ENCODE results near the gene CRIP1. TPM values are rescaled to one million over a fixed set of nuclear protein-coding genes. Genes with fewer than 3 reads are reported as not detected.

CRIP1 gene
- total RNA-seq, 1 donor from 2014 or later = 112 TPM

Other genes with a start within 250 kb of the CRIP1 start
- gene BTBD6, start 238.4 kb upstream of the CRIP1 start, total RNA-seq = 34.7 TPM
- gene BRF1, start 185.9 kb upstream of the CRIP1 start, total RNA-seq = 48.4 TPM
- gene PACS2, start 172.1 kb upstream of the CRIP1 start, total RNA-seq = 152 TPM
- gene TEX22, start 88.3 kb upstream of the CRIP1 start, total RNA-seq = 6.0 TPM
- 95.2 TPM for gene MTA1, start 67.1 kb upstream of the CRIP1 start, total RNA-seq
- gene CRIP2, start 12.1 kb upstream of the CRIP1 start, total RNA-seq = 172 TPM
- 14.1 TPM for gene TEDC1, start 4.4 kb downstream of the CRIP1 start, total RNA-seq
- gene TMEM121, start 39.7 kb downstream of the CRIP1 start, total RNA-seq = 8.7 TPM

All from sciatic nerve (tissue), 1 donor.